ENCODE data around the gene NIPBL.
"Not testable (repeated sequence)": the region's sequence is repeated elsewhere in the genome, so short reads cannot be mapped to it uniquely, and the experiment has no call there.

The NIPBL gene

DNA sequence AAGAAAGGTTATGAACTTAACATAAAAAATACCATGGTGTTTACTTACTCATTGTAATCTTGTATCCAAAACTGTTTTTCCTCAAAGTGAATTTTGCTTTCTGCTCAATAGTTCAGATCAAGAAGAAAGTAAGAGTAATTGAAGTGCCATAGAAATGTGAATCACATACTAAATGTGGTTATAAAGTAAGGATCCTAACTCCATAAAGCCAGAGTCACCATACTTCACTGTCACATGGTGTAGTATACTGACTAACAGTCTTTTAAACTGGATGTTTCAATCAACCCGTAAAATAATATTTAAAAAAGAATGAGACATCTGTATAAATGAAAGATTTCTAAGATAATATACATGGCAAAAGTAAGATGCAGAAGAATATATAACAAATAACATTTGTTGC lies 72.1 kb downstream of the NIPBL start:
- DNase-seq = no peak

DNA sequence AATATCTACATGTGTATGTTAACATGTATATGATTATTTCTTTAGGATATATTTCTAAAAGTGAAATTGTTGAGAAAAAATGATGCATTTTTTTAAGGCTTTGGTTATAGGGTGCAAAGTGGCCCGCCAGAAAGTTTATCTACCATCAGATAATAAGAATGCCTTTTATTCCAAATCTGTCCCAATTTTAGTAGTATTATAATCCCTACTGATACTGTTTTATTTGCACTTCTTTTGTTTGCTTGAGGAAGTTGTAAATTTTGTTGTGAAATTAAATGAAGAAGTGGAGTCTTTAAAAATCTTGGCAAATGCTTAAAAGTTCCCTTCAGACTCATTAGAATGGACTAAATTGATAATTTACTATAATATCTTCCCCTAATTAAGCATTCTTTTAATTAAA lies 73.0 kb downstream of the NIPBL start:
- DNase-seq = no peak

DNA sequence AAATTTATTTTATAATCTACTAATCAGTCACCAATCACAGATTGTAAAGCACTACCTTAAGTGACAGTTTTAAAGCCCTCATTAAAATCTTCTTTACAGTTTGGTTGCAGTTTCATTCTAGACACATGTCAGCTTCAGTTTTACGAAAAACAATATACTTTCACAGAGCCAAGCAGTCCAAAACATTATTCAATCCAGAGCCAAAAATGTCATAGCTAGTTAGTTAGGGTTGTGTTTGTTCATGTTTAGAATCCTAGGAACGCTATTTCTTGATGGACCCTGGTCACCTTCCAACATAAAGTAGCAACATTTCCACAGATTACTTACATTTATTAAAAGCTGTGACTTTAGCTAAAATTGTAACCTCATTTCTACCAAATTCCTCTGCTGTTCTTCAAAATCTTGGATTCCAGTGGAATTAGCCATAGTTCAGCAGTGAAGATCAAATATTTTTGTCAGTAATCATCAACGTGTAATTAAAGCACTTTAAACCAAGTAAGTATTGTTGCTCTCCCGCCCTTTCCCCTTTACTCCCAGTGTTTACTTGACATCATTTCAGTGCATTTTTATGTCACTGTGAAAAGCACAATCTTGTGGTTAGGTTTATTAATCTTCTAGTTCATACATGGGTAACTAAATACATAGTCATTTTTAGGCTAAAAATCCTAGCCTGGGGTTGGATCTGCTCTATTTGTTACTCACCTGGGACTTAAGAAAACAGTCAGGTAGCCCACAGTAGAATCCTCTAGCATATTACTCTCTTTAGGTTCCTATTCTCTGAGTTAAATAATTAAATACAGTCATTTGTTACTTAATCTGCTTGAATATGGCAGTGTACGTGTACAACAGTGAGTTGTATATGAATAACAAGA lies 74.3 kb downstream of the NIPBL start:
- no peak for DNase-seq

DNA sequence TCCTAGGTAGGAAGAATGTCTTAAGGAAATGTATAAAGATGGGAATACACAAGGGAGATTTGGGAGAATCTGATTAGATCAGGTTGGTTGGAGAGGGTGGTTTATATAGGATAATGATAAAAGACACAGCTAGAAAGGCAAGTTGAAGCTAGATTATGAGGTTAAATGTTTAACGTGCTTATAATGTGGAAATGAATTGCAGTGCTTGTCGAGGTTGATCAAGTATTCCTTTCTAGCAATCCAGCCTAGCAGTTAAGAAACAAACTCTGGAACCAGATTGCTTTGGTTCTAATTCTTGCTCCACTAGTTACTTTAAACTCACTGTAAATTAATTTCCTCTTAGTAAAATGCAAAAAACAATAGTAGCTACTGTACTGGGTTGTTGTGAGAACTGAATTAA lies 76.5 kb downstream of the NIPBL start:
- DNase-seq = no peak

DNA sequence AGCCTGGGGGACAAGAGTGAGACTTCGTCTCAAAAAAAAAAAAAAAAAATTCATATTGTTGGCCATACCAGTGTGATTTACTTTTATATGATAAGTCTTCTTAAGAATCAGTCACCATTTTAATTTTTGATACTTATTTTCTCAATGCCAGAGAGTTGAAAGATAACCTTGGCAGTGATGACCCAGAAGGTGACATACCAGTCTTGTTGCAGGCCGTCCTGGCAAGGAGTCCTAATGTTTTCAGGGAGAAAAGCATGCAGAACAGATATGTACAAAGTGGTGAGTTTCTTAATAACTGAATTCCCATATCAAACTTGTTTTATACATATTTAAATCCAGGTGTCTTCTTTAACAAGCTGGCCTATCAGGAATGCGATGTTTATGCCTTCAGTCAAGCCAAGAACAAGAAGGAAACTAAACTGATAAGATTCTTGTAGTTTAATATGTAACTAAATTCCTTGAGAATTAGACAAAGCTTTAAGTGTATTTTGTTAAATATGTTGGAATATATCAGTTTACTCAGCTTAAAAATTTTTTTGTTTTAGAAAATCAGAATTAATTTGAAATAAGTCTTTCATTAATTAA lies 81.5 kb downstream of the NIPBL start:
- no peak for DNase-seq

DNA sequence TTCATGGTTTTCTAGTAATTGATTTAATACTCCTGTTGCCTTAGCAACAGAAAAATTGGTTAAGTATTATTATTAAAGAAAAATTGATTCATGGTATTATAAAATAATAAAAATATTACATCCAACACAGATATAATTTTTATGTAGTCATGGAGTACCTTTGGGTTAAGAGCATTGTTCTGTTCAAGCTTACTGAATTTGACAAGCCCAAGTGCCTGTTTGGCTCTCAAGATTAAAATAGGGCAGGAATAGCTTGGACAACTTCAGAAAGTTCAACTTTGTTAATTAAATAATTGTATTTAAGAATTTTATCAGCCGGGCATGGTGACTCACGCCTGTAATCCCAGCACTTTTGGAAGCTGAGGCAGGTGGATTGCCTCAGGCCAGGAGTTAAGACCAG lies 82.0 kb downstream of the NIPBL start:
- no peak for DNase-seq

DNA sequence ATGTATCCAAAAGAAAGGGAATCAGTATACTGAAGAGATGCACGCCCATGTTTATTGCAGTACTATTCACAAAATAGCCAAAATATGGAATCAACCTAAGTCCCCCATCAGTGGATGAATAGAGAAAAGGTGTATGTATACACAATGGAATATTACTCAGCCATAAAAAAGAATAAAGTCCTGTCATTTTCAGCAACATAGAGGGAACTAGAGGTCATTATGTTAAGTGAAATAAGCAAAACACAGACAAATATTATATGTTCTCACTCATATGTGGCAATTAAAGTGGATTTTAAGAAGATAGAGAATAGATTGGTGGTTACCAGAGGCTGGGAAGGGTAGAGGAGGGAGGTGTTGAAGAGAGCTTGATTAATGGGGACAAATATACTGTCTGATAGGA lies 88.6 kb downstream of the NIPBL start:
- DNase-seq = no peak

DNA sequence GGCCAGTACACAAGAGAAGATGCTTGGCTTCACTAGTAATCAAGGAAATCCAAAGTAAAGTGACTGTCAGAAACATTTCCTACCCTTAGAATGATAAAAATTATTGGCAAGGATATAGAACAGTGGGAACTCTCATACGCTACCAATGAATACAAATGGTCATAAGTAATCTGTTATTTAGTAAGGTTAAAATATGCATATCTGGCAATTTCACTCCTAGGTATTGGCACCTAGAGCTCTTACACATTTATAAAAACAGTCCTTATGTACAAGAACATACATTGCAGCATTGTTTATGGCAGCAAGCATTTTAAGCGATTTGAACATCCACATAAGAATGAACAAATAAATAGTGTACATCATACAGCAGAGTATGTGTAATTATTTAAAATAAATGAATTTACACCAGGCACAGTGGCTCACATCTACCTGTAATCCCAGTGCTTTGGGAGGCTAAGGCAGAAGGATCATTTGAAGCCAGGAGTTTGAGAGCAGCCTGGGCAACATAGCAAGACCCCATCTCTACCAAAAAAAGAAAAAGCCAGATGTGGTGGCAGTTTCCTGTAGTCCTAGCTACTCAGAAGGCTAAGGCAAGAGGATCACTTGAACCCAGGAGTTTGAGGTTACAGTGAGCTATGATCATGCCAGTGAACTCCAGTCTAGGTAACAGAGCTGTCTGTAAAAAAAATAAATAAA lies 93.3 kb downstream of the NIPBL start:
- no peak for DNase-seq

DNA sequence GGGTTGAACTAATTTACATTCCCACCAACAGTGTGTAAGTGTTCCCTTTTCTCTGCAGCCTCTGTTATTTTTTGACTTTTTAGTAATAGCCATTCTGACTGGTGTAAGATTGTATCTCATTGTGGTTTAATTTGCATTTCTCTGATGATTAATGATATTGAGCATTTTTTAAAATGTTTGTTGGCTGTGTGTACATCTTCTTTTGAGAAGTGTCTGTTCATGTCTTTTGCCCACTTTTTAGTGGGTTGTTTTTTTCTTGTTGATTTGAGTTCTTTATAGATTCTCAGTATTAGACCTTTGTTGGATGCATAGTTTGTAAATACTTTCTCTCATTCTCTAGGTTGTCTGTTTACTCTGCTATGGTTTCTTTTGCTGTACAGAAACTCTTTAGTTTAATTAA lies 101.6 kb downstream of the NIPBL start:
- DNase-seq = no peak

DNA sequence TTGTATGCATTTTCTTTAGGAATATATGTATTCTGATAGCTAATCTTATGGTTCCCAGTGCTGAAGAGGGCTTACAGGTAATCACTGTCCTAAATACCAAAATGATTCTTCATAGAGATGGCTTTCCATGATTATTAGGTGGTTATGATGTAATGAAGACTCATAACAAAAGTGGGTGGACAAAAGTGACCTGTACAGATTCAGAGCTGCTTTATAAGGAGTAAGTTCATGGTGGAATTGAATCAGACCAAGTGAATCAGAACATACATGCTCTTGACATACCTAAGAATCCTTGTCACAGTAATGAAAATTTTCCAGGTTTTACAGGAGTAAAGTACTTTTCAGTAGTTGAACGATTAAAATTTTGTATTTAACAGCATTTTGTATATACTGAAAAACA lies 105.6 kb downstream of the NIPBL start:
- no peak for DNase-seq

DNA sequence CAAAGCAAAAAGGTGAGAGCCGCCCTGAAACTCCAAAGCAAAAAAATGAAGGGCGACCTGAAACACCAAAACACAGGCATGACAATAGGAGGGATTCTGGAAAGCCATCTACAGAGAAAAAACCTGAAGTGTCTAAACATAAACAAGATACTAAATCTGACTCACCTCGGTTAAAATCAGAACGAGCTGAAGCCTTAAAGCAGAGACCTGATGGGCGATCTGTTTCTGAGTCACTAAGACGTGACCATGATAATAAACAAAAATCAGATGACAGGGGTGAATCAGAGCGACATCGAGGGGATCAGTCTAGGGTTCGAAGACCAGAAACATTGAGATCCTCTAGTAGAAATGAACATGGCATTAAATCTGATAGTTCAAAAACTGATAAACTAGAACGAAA lies 108.8 kb downstream of the NIPBL start:
- DNase-seq = no peak

DNA sequence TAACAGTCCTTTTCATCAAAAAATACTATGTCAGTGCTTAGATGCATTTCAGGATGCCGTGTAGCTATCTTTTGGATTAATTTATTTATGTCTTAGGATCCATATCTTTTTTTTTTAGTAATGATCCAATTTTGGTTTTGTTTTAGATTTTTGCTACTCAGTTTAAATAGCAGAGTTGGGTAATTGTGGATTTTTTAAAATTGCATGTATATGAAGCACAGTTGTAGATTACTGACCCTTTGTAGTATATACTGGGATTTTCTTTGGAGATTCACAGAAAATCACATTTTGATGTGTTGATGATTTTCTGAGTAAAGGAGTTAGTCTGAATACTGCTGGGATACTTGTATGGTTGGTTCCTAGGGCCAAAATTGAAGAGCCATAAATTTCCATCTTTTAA lies 111.8 kb downstream of the NIPBL start:
- DNase-seq = no peak

DNA sequence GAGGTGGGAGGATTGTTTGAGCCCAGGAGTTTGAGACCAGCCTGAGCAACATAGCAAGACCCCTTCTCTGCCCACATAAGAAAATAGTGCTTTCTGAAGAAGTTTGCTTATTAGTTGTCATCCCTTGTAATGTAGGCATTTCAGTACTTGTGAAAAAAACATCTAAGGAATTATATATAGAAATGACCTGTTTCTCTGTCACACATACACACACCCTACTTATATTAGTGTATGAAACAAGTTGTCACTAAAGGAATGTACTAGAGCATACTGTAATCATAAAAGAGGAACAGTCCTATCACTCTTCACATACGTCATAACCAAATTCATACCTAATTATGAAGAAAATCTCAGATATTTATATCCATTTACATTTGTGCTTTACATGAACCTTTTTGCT lies 122.0 kb downstream of the NIPBL start:
- DNase-seq = peak; percentile 12

DNA sequence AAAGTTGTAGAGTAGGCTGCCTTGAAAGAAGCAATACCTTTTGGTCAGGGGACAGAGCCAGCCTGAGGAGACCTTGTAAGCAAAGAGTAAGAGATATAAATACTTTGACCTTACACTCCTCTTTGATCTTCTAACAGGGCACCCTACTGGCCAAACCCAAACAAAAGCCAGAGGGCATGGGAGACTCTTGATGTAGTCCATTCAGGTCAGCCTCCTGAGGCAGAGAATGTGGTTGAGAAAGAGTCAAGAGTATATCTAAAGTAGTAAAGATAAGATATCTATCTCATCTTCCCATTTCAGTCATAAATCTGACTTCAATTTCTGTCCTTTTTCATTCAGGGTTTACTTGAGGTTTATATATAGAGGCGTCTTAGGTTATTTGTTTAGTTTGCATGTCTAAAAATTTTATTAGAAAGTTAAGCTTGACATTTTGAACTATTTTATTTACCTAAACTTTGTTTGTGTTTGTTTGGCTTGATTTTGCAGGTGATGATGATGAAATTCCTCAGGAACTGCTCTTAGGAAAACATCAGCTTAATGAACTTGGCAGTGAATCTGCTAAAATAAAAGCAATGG lies 125.7 kb downstream of the NIPBL start:
- DNase-seq = no peak

DNA sequence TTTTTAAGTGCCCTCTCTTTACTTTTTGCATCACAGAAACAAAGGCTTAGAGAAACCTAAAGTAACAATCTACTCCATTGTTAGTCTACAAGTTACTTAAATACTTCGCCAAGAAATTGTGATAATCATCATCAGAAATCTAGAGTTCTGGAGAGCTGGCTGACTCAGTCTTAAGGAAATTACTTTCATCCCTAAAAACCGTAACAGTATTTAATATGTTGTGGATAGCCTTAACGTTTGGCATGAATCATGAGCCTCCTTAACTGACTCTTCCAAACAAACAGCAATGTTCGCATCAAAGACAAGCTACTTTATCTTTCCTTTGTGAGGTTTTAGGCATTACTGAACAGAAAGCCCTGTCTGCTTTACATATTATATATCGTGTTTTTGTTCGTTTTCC lies 128.7 kb downstream of the NIPBL start:
- DNase-seq = no peak

DNA sequence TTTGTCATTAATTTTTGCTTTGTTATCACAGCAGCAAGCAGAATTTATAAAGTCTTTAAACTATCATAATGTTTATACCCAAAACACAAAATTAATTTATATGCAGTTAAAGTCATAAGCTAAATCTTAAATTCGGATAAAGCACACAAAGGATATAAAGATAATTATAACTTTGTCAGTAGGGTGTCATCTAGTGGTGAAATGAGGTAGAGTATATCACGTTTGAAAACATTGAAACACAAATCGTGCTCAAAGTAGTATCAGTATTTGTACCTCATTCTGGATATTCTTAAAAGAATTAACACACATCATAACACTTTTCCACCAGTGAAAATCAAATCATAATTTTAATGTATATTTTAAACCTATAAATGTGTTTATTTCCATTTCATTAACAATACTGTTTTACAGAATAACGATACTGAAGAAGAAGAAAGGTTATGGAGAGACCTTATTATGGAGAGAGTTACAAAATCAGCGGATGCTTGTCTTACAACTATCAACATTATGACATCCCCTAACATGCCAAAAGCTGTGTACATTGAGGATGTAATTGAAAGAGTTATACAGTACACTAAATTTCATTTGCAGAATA lies 129.5 kb downstream of the NIPBL start:
- DNase-seq = peak; percentile 8

DNA sequence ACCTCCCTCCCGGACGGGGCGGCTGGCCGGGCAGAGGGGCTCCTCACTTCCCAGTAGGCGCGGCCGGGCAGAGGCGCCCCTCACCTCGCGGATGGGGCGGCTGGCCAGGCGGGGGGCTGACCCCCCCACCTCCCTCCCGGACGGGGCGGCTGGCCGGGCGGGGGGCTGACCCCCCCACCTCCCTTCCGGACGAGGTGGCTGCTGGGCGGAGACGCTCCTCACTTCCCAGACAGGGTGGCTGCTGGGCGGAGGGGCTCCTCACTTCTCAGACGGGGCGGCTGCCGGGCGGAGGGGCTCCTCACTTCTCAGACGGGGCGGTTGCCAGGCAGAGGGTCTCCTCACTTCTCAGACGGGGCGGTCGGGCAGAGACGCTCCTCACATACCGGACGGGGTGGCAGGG lies 136.6 kb downstream of the NIPBL start:
- not testable (repeated sequence) for DNase-seq

DNA sequence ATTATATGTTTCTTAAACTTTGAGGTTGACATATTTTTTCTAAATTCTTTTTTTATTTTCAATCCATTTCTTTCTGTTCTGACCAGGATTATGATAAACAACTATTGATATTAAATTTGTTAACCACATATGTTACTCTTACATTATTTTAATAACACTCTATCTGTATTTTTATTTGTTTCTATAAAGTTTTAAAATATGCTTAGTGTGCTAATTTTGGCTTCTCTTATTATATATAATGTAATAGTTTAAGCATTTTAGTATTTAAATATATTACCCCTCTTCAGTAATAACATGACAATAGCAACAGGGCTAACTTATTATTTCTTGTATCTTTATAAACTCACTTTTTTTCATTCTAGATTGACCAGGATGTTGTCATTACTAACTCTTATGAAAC lies 137.8 kb downstream of the NIPBL start:
- no peak for DNase-seq

DNA sequence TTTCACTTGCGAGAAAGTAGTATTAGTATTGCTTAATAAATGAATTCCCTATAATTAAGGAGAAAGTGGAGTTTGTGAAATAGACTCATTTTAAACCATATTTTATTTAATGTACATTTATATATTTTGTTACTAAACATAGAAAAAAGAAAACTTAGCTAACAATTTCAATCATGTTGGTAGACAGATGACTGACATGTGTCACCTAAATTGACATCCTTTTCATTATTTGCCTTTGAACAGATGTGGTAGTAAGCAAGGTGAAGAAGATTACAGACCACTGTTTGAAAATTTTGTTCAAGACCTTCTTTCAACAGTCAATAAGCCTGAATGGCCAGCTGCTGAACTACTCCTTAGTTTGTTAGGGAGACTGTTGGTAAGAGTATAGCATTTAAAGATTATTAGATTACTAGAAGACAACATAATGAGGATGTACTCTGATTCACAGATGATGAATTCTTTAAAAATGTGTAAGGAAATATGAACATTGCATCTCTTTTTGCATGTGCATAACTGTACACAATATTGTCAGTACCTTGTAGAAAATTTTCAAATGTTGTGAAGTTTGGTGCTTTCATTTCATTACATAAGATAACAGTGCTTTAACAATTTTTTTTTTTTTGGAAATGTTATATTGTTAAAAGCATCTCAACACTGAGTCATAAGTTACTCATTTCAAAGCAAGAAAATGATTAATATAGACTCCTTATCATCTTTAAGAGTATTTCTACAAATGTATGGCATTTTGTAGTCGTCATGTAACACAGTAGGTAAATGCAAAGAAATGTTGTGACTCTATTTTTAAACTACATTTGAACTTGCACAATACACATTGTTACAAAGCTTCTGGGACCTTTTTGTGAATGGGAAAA lies 139.5 kb downstream of the NIPBL start:
- DNase-seq = no peak

DNA sequence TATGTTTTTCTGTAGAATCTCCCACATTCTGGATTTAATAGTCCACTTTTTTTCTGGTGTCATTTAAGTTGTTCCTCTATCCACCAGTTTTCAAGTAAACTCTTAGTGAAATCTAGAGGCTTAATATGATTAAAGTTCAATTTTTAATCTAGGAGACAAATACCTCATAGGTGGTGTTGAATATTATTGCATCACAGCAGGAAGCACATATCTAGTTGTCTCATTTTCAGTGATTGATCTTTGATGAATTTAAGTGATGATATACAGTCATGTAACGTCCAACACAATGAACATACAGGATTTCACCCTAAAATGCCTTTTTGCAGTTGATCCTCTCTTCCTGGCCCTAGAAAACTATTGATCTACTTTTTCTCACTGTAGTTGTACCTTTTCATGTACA lies 152.3 kb downstream of the NIPBL start:
- DNase-seq = no peak

DNA sequence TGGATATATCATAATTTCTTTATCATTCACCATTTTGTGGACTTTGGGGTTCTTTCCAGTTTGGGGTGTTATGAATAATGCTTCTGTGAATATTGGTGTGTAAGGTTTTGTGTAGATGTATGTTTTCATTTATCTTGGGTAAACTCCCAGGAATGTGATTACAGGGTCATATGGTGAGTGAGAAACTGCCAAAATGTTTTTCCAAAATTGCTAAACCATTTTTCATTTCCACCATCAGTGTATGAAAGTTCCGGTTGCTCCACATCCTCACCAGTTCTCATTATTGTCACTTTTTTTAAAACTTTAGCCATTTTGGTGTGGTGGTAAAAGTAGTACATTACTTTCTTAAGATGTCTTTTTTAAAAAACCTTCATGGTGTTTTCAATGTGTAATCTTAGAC lies 152.9 kb downstream of the NIPBL start:
- DNase-seq = no peak

DNA sequence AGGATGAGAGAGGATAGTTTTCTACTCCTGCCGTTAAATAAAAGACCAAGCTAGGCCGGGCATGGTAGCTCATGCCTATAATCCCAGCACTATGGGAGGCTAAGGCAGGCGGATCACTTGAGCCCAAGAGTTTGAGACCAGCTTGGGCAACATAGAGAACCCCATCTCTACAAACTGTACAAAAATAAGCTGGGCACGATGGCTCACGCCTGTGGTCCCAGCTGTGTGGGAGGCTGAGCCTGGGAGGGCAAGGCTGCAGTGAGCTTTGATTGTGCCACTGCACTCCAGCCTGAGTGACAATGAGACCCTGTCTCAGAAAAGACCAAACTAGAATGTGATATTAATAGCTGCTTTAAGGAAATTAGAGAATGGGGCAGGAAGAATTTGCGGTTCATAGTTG lies 158.4 kb downstream of the NIPBL start:
- no peak for DNase-seq
